GM10266 (cell line): Measurements from ENCODE around the gene GSC.
"Not testable (repeated sequence)": the region's sequence is repeated elsewhere in the genome, so short reads cannot be mapped to it uniquely, and the experiment has no call there.

ENCODE experiments used
- DNase-seq: peaks from one replicate; pipeline ENCODE4 v3.0.0; 2012; ENCODE audit errors: extremely low spot score
- TF ChIP-seq, protein P1 (sequence below): IDR thresholded peaks from 2 replicates; pipeline ENCODE4 v1.5.1; 2012; ENCODE audit warnings: mild to moderate bottlenecking, low read depth; ENCODE audit not compliant: control insufficient read depth, insufficient read depth; ENCODE audit errors: missing control alignments

GSC gene

DNA sequence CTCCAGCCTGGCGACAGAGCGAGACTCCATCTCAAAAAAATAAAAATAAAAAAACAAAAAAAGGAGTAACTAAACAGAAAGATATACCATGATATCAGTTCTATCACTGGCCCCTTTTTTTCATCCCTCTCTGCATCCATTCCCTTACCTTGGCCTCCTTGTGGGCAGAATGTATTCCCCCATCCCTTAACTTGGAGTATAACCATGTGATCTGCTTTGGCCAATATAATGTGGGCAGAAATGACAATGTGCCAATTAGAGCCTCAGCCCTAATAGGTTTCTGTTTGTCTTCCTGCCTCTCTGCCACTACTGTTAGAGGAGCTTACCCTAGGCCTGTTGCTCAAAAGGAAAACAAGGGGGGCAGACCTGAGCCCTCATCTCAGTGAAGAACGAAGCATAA is 23.8 kb downstream of the GSC start:
- TF ChIP-seq, protein P1, sequence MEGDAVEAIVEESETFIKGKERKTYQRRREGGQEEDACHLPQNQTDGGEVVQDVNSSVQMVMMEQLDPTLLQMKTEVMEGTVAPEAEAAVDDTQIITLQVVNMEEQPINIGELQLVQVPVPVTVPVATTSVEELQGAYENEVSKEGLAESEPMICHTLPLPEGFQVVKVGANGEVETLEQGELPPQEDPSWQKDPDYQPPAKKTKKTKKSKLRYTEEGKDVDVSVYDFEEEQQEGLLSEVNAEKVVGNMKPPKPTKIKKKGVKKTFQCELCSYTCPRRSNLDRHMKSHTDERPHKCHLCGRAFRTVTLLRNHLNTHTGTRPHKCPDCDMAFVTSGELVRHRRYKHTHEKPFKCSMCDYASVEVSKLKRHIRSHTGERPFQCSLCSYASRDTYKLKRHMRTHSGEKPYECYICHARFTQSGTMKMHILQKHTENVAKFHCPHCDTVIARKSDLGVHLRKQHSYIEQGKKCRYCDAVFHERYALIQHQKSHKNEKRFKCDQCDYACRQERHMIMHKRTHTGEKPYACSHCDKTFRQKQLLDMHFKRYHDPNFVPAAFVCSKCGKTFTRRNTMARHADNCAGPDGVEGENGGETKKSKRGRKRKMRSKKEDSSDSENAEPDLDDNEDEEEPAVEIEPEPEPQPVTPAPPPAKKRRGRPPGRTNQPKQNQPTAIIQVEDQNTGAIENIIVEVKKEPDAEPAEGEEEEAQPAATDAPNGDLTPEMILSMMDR: no peak
- no peak for DNase-seq

DNA sequence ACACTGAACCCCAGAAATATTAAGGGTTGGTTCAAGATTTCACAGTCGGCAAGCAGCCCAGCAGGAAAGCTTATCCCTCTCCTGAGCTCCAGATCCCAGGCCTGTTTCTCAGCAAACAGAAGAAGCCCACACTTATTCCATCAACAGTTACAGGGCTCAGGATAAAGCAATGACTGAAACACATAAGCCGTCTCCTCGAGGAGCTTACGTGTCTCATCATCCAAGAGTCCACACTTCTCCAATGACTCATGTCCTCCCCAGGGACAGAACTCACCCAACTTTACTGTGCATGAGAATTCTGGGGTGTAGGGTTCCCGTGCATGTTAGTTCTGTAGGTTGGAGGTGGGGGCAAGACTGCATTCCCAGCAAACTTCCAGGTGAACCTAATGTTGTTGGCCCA is 31.2 kb downstream of the GSC start:
- no peak for DNase-seq
- TF ChIP-seq, protein P1: no peak

DNA sequence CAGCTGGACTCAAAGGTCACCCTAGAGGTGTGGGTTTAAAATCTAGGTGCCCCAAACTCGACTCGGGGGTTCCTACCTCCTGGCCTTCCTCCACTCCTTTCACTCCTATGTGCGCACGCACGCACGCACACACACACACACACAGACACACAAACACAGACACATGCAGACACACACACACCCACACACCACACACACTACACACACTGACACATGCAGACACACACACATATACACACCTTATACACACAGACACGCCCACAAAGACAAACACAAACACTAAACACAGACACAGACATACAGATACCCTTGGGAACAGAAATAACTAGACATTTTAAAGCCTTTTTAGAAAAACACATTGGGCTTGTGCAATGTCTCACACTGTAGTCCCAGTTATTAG is 31.8 kb downstream of the GSC start:
- TF ChIP-seq, protein P1: no peak
- DNase-seq: no peak

DNA sequence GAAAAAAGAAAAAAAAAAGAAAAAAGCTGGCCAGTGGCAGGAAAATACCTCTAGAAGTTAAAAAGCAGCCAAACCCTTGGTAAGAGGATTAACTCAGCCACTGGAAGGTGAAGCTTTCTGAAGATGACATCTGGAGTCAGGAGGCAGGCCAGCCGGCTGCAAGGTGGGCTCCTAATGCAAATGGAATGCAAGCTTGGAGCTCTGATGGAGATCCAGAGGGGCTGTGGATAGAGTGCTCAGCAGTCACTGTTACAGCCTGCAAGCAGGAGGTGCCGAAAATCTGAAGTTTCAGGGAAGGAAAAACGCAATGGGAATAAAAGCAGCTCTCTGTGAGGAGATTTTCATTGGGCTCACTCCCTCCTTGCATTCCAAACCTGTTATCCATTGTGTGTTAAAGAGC is 41.0 kb downstream of the GSC start:
- TF ChIP-seq, protein P1: no peak
- no peak for DNase-seq

DNA sequence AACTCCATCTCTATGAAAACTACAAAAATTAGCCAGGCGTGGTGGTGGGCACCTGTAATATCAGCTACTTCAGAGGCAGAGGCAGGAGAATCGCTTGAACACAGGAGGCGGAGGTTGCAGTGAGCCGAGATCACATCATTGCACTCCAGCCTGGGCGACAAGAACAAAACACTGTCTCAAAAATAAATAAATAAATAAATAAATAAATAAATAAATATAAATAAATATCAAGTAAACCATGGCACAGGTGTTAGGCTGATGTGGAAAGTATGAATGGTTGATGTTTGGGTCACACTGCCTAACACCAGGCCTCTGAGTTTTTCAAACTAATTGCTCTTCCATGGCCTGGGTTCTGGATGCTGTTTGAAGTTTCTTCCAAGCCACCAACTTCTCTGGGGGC is 41.5 kb downstream of the GSC start:
- not testable (repeated sequence) for DNase-seq

DNA sequence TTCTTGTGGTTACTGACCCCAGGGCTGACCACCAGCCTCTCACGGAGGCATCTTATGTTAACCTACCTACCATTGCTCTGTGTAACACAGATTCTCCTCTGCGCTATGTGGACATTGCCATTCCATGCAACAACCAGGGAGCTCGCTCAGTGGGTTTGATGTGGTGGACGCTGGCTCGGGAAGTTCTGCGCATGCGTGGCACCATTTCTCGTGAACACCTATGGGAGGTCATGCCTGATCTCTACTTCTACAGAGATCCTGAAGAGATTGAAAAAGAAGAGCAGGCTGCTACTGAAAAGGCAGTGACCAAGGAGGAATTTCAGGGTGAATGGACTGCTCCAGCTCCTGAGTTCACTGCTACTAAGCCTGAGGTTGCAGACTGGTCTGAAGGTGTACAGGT is 43.3 kb downstream of the GSC start:
- not testable (repeated sequence) for DNase-seq

DNA sequence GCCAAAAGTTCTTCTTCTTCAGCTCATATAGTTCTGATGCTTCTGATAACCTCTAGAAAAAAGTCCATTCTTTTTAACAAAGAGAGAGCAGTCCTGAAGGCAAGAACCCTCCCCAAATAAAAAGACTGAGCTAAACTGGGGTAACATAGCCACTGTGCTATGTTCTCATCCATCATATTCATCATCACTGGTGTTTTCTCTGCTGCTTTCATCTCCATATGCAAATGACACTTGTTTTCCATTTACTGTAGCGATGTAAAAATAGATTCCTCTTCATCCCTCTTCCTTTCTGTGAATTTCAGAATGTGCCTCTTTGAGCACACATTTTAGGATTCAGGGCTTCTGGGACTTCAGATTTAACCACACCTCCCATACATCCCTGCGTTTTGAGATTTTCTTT is 44.9 kb downstream of the GSC start:
- TF ChIP-seq, protein P1: no peak
- no peak for DNase-seq

DNA sequence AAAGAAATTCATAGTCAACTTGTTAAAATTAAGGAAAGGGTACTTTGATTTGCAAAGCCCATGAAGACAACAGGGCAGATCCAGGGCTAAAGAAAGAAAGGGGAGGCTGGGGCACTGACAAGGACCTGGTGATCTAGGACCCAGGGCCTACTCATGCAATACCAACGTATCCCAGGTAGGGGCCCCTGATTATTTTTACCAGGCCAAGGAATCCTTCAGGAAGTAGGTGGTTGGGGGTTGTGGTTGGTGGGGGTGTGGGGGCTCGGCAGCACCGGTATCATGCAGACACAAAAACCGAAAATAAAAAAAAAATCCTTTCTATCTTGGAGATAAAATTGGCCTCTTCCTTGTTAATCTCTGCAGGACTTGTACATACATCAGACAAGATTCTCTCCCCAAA is 47.5 kb downstream of the GSC start:
- DNase-seq: no peak
- TF ChIP-seq, protein P1: no peak
